Epithelial cell of proximal tubule (primary cell): ENCODE measurements around the gene GTF2A1L. TPM values are rescaled to one million over a fixed set of nuclear protein-coding genes. Genes with fewer than 3 reads are reported as not detected.

Source experiments
- DNase-seq: peaks from one replicate; pipeline ENCODE4 v3.0.0-alpha.2; 2011; ENCODE audit warnings: low read depth
- H3K4me3 ChIP-seq: 2 replicates; pipeline ENCODE4 v1.5.1; 2011; ENCODE audit warnings: low read depth, mild to moderate bottlenecking, low read length
- CTCF ChIP-seq: conservative IDR thresholded peaks from 2 replicates; pipeline ENCODE4 v1.5.1; 2012; ENCODE audit warnings: low read depth, mild to moderate bottlenecking, low read length
- total RNA-seq: library from RNA; depleted of rRNA; stranded (reverse); fragments of >200 nt; gene quantifications from 2 replicates; pipeline ENCODE4 v1.2.3, GENCODE V29; 2015

The GTF2A1L gene
- total RNA-seq, 1 donor from 2014 or later = not detected

GRCh38 chr2:48626047-48626446 is 8.4 kb downstream of the GTF2A1L start:
- TF ChIP-seq CTCF = no peak
- no peak for DNase-seq
- no peak overlapping the region for H3K4me3 ChIP-seq

- TF ChIP-seq CTCF = no peak
- H3K4me3 ChIP-seq = no peak overlapping the region
- no peak for DNase-seq
Measured at GRCh38 chr2:48633143-48633542, 15.5 kb downstream of the GTF2A1L start.

- no peak for DNase-seq
- TF ChIP-seq CTCF = no peak
- no peak overlapping the region for H3K4me3 ChIP-seq
Measured at GRCh38 chr2:48635786-48636185, 18.1 kb downstream of the GTF2A1L start.

GRCh38 chr2:48638261-48638660 is 20.6 kb downstream of the GTF2A1L start:
- no peak overlapping the region for H3K4me3 ChIP-seq
- TF ChIP-seq CTCF = no peak
- DNase-seq = no peak

- no peak overlapping the region for H3K4me3 ChIP-seq
- TF ChIP-seq CTCF = no peak
- no peak for DNase-seq
Measured at GRCh38 chr2:48651158-48651790, 33.6 kb downstream of the GTF2A1L start.

GRCh38 chr2:48668992-48669391 is 51.3 kb downstream of the GTF2A1L start:
- H3K4me3 ChIP-seq = no peak overlapping the region
- no peak for TF ChIP-seq CTCF
- no peak for DNase-seq

GRCh38 chr2:48673581-48673980 is 55.9 kb downstream of the GTF2A1L start:
- no peak for DNase-seq
- TF ChIP-seq CTCF = no peak
- H3K4me3 ChIP-seq = no peak overlapping the region
